Hindlimb muscle (tissue), 1 donor: ENCODE results near the gene BRAT1. TPM values are rescaled to one million over a fixed set of nuclear protein-coding genes. Genes with fewer than 3 reads are reported as not detected.

Experiments
- DNase-seq: peaks from one replicate; pipeline ENCODE4 v3.0.0-alpha.2; 2013
- polyA plus RNA-seq: library from polyadenylated mRNA; unstranded; fragments of 120-200 nt; gene quantifications from one replicate; pipeline ENCODE4 v1.2.1, GENCODE V29; 2013; ENCODE audit not compliant: insufficient read length

BRAT1 gene
- polyA plus RNA-seq, 1 donor, result 25.9 TPM

DNA sequence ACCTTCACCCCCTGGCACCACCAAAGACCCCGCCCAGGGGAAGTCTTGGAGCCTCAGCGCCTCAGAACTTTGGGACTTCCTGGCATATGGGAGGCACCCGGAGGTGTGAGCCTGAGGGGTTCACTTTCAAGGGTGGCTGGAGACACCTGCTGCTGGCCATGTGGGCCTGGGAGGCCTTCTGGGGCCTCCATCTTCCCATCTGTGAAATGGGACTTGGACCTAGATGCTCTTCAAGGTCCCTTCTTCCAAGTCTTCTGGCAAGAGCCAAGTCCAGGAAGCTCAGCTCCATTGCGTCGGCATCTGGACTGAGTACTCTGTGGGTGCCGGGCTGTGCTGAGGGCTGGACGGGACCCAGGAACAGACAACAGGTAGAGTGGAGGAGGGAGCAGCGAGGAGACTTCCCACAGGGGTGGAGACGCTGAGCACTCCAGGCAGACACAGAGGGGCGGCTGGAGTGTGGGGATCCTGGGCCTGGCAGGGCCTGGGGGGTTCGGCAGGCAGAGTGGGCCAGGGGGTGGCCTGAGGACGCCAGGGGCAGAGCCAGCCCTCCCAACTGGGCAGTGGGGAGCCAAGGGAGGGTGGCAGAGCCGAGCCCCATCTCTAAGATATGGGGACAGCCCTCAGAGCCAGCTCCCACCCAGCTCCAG is 45.1 kb downstream of the BRAT1 start:
- DNase-seq, result no peak

DNA sequence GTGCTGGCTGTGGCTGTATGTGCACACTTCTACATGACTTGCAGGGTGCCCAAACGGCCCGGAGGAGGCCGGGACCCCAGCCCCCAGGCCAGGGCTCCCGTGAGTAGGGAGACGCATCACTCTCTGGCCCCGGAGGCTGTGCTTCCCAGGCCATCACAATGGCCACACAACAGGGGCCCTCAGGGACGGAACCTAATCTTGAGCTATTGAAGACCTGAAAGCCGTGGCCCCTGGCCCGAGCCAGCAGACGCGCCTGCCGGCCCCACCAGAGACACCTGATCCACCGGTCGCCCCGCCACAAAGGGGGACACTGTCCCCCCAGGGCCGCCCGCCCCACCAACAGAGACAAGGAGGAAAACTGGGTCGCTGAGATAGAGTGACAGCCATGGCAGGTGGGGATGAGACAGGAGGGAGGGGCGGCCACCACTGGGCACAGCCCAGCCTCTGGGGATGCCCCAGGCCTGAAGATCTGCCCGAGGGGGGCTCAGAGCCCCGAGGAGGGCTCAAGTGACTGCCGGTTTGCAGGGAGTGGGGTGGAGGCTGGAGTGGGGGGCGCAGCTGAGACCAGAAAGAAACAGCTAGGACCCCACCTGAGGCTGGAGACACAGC is 45.9 kb downstream of the BRAT1 start:
- no peak for DNase-seq

DNA sequence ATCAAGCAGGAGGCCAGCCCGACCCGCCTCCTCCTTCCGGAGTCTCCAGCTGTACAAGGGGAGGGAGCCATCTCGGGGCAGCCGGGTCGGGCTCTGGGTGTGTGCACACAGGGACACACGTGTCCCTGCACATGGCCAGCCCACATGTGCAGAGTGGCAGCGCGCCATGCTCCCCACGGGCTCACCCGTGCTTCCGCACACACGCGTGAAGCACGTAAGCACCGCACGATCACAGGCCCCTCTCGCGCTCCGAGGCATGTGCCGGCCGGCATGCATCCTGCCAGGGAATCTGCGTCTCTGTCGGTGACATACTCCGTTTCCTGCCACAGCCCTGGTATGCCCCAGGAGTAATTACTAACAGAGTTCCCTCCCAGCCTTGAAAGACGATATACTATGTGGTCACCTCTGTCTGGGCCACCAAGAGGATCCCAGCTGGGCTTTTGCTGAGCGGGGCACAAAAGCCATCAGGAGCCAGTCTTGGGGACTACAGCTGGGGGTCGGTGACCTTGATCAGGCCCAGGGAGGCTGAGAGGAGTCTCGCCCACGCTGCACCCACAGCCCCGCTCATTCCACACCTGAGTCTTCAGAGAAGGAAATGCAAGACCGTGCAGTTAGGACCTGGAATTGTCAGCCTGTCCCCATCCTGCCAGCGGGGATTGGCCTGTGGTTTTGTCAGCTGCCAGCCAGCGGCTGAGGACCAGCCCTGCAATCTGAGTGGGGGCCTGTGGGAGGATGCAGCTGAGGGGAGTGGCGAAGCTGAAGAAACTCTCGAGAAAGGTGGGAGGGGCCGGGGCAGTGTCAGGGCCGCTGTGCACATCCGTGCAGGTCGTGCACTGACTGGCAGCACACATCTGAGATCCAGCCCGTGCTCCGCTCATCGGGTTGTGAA is 46.8 kb downstream of the BRAT1 start:
- DNase-seq, result peak; percentile 68

DNA sequence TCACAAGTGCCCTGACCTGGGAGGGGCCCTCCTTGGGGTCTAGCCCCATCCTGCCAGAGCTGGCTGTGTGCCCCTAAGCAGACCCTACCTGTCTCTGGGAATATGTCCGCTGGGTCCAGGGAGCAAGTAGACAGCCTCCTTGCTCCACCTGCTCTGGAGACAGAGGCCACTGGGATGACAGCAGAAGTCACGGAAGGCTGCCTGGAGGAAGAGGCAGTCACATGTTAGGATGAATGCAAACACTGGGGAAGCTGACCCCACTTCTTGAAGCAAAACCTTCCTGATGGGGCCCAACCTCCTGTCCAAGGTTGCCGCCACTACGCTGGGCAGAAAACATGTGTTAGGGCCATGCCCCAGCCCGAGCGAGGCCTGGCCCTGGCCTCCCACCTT is 47.4 kb downstream of the BRAT1 start:
- DNase-seq, result no peak

DNA sequence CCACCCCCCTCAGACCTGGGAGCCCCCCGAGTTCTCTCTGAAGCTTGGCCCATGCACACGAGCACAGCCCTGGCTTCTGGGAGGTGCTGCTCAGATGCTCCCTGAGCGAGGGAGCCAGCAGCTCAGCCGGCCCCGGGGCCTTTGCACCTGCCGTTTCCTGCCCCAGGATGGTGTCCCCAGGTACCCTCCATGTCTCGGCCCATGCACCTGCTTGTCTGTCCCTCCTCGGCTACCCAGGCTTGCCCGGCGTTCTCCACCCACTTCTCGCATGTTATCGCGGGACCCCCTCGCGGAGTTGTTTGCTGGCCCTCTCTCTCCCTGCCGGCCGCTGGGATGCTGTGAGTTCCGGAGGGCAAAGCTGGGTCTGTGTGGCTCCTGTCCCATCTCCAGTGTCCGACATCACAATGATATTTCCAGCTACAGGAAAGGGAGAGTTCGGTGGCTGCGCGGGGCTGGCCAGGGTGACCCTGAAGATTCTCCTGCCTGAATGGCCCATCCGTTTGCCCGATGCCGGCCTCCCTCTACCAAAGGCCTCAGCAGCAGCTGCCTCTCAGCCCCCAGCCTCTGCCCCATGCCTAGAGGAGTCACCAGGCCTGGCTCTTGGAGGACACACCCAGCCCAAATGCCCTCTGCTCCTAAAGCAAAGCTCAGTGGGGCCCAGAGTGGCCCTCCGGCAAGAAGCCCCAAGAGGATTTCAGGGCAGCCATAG is 48.0 kb downstream of the BRAT1 start:
- no peak for DNase-seq

DNA sequence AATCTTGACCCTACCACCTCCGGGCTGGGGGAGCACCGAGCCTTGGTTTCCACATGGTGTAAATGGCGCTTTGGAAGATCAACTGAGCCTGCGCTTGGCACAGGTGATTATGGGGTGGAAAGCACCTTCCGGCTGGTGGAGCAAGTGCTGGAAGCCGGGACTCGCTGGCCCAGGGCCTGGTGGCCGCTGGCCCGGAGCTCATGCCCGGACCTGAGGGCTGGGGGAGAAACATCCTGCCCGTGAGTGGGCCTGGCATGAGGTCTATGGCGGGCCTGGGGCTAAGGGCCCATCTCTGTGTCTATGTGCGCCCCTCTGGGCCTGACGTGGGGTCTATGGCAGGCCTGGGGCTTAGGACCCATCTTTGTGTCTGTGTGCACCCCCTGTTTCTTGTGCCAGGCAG is 49.9 kb downstream of the BRAT1 start:
- no peak for DNase-seq

DNA sequence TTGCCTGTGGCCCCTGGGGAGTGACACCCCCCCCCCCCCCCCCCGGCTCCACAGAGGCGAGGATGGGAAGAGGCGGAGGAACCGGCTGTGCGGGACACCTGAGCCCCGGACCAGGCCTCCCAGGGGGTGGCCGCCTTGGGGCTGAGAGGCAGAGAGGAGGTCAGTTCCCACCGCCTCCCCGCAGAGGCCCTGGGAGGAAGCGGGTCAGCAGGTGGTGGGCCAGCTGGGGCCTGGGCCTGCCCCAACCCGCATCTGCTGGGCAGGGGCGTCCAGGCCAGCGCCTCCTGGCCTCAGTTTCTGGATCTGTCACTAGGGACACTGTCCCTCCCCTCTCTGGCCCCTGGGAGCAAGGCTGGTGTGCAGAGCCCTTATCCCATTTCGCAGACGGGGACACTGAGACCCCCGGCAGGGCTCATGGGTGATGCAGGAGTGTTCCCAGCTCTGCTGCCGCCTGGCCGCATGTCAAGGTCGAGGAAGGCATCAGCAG is 50.4 kb downstream of the BRAT1 start:
- no peak for DNase-seq

DNA sequence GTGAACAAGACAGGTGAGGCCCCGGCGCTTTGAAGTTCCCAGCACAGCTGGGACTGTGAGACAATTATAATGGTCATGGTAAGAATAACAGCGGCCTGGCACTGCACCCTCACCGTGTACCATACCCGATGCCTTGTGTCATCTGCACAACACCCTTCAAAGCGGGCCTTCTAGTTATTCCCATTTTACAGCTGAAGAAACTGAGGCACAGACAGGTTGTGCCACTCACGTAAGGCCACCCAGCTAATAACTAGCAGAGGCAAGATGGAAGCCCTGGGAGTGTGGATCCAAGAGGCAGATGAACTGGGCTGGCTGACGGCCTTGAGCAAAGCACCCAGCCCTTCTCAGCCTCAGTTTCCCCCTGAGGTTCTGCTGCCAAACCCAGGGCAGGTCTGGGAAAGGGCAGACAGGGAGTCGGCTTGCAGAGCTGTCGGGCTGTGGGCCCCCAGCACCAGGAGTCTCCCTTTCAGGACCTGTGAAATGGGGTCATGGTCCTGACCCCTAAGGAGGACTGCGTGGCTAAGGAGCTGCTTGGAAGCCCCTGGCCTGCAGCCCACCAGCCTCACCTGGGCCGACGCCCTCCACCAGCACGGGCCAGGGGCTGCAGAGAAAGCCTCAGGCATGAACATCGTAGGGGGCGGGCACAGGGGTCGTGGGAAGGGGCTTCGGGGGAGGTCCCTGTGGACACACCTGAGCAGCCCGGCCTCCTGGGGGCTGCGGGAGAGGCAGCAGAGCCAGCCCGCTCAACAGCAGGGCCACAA is 51.0 kb downstream of the BRAT1 start:
- no peak for DNase-seq

DNA sequence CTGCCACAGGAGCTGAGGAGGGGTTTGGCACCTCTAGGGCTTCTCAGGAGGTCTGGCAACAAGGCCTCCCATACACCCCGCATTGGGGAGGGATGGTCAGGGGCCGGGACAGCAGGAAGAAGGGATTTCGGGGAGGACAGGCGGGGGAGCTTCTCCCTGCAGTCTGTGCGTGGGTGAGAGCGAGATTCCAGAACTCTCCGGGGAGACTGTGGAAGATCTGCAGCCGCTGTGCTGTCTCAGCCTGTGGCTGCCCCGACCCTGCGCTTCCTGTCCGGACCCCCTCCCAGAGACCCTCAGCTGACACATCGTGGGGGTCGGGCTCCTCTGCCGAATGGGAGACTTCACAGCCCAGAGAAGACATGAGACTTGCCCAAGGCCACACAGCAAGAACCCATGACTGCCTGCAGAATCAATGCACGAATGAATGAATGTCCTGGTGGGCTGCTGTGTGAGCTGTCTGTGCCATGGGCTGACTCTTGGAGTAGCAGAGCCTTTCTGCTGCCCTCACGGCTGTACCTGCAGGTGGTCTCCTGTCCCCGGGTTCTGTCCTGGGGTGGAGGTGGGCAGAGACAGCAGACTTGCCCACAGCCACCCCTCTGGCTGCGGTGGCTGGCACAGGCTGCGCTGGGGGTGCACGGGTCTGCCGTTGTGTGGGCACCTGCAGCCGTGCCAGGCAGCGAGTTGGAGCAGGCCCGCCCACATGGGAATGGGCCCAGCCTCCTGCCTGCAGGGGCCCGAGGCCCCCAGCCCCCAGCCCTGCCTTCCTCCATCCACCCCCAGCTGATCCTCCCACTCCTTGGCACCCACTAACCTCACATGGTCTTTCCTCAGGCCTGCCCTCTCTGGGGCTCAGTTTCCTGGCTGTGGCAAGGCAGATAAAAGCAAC is 52.0 kb downstream of the BRAT1 start:
- DNase-seq, result no peak

DNA sequence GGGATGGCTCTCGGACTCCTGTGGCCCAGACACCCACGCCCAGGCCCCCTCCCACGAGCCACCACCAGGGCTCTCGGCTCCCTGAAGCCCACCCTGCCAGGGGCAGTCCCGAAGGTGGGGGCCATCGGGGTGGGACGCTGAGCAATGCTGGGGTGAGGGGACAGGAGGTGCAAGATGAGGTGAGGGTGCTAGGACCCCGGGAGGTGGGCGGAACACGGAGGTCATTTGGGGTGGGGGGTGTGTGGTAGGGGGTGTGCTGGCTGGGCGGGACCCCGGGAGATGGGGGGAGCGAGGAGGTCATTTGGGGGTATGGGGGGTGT is 52.7 kb downstream of the BRAT1 start:
- DNase-seq, result no peak

DNA sequence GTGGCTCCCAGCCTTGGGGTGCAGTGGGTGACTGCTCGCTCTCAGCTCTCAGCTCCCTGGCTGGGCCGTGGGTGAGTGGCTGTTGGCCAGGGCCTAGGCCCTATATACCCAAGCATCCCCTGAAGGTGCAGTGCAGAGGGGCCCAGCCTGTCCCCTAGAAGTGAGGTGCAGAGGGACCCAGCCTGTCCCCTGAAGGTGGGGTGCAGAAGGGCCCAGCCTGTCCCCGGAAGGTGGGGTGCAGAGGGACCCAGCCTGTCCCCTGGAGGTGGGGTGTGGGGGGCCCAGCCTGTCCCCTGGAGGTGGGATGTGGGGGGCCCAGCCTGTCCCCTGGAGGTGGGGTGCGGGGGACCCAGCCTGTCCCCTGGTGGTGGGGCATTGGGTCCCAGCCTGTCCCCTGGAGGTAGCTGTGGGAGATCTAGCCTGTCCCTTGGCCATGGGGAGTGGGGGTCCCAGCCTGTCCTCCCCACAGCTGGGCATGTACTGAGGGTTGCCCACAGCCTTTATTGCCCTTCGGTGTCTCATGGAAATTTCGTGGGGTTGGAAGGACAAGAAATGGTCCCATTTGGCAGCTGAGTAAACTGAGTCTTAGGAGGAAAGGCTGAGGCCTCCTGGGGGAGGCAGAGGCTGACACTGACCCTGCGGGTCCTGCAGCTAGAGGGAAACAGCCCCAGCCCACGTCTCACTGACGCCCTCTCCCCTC is 53.2 kb downstream of the BRAT1 start:
- no peak for DNase-seq

DNA sequence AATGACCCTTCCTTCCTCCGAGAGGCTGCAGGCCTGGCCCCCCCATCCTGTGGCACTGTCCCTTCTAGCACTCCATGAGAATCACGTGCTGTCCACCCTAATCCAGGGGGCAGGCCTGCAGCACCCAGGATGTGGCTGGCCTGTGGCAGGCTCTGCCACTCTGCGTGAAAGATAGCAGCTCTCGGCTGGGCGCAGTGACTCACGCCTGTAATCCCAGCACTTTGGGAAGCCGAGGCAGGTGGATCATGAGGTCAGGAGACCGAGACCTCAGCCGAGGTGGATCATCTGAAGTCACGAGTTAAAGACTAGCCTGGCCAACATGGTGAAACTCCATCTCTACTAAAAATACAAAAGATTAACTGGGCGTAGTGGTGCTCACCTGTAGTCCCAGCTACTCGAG is 54.6 kb downstream of the BRAT1 start:
- no peak for DNase-seq

DNA sequence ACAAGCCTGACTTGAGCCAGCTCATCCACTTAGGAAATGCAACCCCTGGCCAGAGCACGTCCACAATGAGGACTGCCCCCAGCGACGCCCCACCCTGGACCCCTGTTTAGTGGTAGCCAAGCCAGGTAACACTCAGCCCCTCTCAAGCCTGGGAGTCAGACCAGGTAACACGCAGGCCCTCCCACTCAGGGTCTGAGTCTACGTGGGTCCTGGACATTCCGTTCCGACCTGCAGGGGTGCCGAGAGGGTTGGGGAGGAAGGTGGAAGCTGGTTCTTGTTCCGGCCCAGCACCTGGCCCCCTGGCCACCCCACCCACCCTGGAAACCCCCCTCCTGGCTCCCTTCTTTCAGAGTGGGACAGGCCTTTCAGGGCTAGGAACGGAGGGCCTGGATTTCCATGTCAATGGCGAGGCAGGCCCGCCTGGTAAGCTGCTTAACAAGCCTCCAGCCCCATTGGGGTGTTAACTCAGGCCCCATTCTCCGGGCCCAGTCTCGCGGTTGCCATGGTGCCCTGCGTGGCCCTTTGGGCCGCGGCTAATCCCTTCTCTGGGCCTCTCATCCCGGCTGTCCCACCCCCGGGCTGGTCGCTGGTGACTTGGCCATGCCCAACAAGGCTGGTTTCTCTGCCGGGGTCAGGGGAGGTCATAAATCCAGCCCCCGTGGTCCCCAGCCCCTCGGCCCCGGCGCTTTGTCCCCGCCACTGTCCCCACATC is 55.4 kb downstream of the BRAT1 start:
- DNase-seq, result no peak

DNA sequence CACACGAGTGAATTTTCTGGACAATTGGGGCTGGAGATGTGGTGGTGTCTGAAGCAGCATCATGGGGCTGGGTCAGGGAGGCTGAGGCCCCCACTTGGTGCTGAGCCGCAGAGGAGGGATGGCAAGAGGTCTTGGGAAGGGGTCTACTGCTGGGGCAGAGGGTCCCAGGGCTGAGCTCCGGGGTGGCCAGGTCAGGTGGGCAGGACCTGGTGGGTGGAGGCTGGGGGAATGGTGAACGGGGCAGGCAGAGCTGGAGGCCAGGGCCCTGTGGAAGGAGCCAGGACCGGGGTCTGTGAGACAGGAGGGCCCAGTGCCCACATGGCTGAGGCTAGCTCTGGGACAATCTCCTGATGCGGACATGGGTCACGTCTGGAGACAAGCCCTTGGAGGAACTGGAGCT is 56.1 kb downstream of the BRAT1 start:
- no peak for DNase-seq

DNA sequence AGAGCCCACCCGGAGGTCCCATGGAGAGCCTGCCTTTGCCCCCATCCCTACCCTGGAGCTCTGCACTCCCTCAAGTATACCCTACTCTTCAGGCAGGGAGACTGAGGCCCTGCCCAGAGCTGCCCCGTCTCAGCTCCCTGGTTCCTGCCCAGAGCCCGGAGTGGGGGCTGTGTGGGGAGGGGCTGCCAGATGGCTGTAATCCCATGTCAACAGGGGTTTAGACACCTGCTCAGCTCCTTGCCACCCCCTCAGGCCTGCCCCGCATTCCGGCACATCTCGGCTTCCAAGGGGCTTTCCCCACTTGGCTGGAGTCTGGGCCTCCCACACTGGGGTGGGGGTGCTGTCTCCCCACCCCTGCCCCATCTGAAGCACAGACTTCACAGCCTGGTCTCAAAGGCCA is 56.6 kb downstream of the BRAT1 start:
- no peak for DNase-seq

DNA sequence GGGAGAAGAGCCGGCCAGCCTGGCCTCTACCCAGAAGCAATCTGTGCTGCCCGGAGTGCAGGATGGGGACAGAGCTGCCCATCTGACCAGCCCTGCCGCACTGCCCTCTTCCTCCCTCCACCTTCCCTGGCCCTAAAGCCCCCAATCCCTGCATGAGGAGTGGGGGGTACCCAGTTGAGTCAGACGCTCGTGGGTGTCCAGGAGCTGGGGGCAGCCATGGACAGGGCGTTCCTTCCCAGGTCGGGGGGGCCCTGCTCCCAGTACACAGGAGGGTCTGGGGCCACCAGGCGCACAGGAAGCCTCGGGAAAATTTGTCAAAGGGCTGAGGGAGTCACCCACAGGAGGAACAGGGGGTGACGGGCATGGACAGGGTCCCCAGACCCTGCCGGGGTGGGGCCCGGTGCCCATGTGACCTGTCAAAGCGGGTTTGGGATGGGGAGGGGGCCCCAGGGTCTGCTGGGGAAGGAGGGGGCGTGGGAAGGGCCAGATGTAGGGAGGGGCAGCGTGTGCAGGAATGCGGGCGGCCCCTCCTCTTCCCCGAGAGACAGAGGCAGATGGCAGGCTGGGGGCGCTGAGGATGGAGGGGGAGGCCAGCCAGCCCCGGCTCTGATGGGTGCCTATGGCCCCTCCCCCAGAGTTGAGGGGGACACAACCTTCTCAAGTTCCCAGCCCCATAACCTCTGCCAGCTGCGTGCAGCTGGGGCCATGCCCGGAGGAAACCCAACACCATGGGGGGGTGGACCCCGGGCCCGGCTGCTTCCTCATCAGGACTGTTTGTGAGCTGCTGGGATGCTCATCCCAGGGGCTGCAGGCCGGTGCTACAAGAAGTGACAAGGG is 57.6 kb downstream of the BRAT1 start:
- peak; percentile 80 for DNase-seq

DNA sequence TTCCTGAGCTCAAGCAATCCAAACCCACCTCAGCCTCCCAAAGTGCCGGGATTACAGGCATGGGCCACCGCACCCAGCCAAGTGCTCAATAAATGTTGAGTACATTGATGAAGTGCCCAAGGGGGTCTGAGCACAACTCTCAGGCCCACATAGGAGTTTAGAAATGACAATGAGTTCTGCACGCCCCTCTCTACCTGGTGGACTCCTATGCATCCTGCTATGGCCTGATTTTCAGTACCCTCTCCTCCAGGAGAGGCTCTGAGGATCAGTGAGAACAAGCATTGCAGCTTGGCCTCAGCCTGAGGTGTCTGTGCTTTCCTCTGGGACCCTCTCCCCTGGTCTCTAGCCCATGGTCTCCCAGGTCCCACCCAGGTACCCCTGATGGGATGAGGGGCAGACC is 58.3 kb downstream of the BRAT1 start:
- no peak for DNase-seq

DNA sequence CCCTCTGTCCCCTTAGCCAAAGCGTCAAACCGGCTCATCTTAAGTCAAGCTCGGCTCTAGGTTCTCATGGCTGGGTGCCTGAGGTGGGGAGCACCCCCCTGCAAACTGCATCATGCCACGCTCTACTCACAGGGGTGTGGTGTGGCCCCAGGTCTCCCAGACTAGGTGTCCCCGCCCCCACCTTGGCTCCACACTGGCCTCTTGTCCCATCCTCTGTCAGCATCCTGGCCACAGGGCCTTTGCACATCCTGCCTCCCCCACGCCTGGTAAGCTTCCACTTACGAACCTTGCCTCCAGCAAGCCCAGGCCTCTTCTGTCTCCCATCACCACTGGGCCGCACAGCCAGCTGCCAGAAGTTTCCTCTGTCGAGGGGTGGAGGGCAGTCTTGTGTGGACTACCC is 58.9 kb downstream of the BRAT1 start:
- DNase-seq, result no peak
